ENCODE data around the gene CAMK1G.

CAMK1G gene

GRCh38 chr1:209662879-209663327 lies 79.4 kb downstream of the CAMK1G start:
- DNase-seq (ENCODE audit: low read depth in 2 of 2), result no peak

All from stimulated activated CD4-positive, alpha-beta T cell treated with anti-CD3 and anti-CD28 coated beads, Interleukin-15, amount 100 ng/mL, for 48 hours (primary cell).